Transverse colon (tissue), 4 donors: ENCODE results near the gene TPCN2. TPM values are rescaled to one million over a fixed set of nuclear protein-coding genes. Genes with fewer than 3 reads are reported as not detected.

Source experiments
- DNase-seq: peaks from one replicate; pipeline ENCODE4 v3.0.0-alpha.2; 2019
- H3K27ac ChIP-seq, 4 donors: fragments of 200-600 bp; sonication (generic); 2 replicates each; pipeline ENCODE4 v1.5.1; 2016 to 2018; ENCODE audit warnings: inconsistent platforms in 4 of 4
- H3K27me3 ChIP-seq: fragments of 200-600 bp; sonication (generic); 2 replicates; pipeline ENCODE4 v1.5.1; 2017; ENCODE audit warnings: inconsistent platforms
- H3K36me3 ChIP-seq, 4 donors: fragments of 200-600 bp; sonication (generic); 2 replicates each; pipeline ENCODE4 v1.5.1; 2017 to 2019; ENCODE audit warnings: inconsistent platforms in 4 of 4
- H3K4me1 ChIP-seq, 4 donors: fragments of 200-600 bp; sonication (generic); 2 replicates each; pipeline ENCODE4 v1.5.1; 2017 to 2020; ENCODE audit warnings: inconsistent platforms in 4 of 4
- H3K4me3 ChIP-seq, 4 donors: fragments of 200-600 bp; sonication (generic); 1 replicate in 1 of 4; 2 replicates in 3 of 4; pipeline versions ENCODE4 v1.5.1 to v1.6.1; 2017 to 2019; ENCODE audit warnings: inconsistent platforms in 4 of 4
- H3K9me3 ChIP-seq, 2 donors: fragments of 200-600 bp; sonication (generic); 2 replicates each; pipeline ENCODE4 v1.5.1; 2017 to 2019; ENCODE audit warnings: inconsistent platforms in 2 of 2
- CTCF ChIP-seq, 5 experiments: fragments of 200-600 bp in 3 of 5; fragments of 450-650 bp in 2 of 5; sonication (generic) in 3 of 5; IDR thresholded peaks; 1 replicate in 2 of 5; 2 replicates in 3 of 5; pipeline ENCODE4 v1.5.1; 2016 to 2017; ENCODE audit warnings: antibody characterized with exemption in 5 of 5, inconsistent platforms in 3 of 5, mild to moderate bottlenecking in 2 of 5, moderate library complexity in 1 of 5
- EP300 ChIP-seq: sonication (generic); formaldehyde crosslinking; IDR thresholded peaks from one replicate; pipeline ENCODE4 v1.6.1; 2017; ENCODE audit warnings: antibody characterized with exemption, low read depth
- POLR2A ChIP-seq: fragments of 450-650 bp; IDR thresholded peaks from one replicate; pipeline ENCODE4 v1.6.1; 2016; ENCODE audit warnings: antibody characterized with exemption, mild to moderate bottlenecking, moderate library complexity
- POLR2AphosphoS5 ChIP-seq, 3 donors: sonication (generic); formaldehyde crosslinking; IDR thresholded peaks; one replicate each; pipeline ENCODE4 v1.6.1; 2016; ENCODE audit warnings: antibody characterized with exemption in 3 of 3
- WGBS, 2 donors: methylation state at CpG; one replicate each; pipeline ENCODE4 v1.1.5; 2018; ENCODE audit warnings: low coverage in 1 of 2; 5-methylcytosine and 5-hydroxymethylcytosine counted together
- in situ Hi-C, 4 donors: fragments of 200-750 bp; cut with MboI; loops; one replicate each; pipeline versions ENCODE4 v1.15.0 to v1.15.1; 2017; ENCODE audit warnings: low sequenced_read_pairs in 3 of 4, low pct_ligation_motif_present in 1 of 4, low pct_unique_long_range_greater_than_20kb in 1 of 4
- intact Hi-C: fragments of 100-400 bp; cut with DNase I; formaldehyde crosslinking; loops from one replicate; pipeline ENCODE4 v1.15.1; 2023; ENCODE audit warnings: low total_unique reads
- total RNA-seq, 4 donors: library from RNA; depleted of rRNA; stranded (reverse); fragments of >200 nt; gene quantifications; one replicate each; pipeline ENCODE4 v1.1.0, GENCODE V29; 2016

The TPCN2 gene
- total RNA-seq, 4 donors from 2014 or later = 16.8 to 25.4 (median 20.7) TPM

GRCh38 chr11:69091638-69092165 is 43.0 kb downstream of the TPCN2 start:
- in situ Hi-C loops (no loop called here), intact Hi-C loops (no loop called here)
- no peak for TF ChIP-seq POLR2AphosphoS5 (IDR thresholded peaks at IDR 0.05)
- TF ChIP-seq CTCF (IDR thresholded peaks at IDR 0.05) = no peak
- no peak for TF ChIP-seq EP300
- TF ChIP-seq POLR2A = no peak
- Histone ChIP-seq H3K9me3 (no peaks in the 10 kb centered on the region), H3K27me3 (no peaks in the 10 kb centered on the region), H3K27ac (no peak overlapping the region), H3K36me3 (no peaks in the 10 kb centered on the region), H3K4me3 (no peak overlapping the region), H3K4me1 (peaks cover 0 to 6% (median 0%) of the 10 kb centered on the region in 4 donors)
- DNase-seq = no peak
- 96 to 100% methylated on average over 3 to 6 of the region's 6 CpGs for WGBS, 2 donors

DNA sequence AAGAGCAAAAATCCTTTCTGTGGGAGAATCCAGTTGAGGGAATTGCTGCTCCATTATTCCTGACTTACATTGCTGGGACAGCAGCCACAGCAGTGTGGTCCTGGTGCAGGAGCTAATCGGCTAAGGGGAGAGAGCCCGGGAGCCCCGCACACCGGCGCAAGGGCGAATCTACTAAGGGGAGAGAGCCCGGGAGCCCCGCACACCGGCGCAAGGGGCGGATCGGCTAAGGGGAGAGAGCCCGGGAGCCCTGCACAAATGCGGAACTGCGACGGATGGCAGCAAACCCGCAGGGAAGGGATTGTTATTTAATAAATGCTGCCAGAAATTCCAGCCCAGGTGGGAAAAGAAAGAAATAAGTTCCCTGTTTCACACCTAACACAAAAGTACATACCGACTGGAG is 43.5 kb downstream of the TPCN2 start:
- intact Hi-C loops = no loop called here

GRCh38 chr11:69093106-69093505 is 44.4 kb downstream of the TPCN2 start:
- TF ChIP-seq POLR2A = no peak
- TF ChIP-seq POLR2AphosphoS5 (IDR thresholded peaks at IDR 0.05) = no peak
- TF ChIP-seq CTCF (IDR thresholded peaks at IDR 0.05) = no peak
- TF ChIP-seq EP300 = no peak
- Histone ChIP-seq H3K36me3 (no peaks in the 10 kb centered on the region), H3K4me1 (peaks cover 0 to 6% (median 0%) of the 10 kb centered on the region in 4 donors), H3K9me3 (no peaks in the 10 kb centered on the region), H3K27me3 (no peaks in the 10 kb centered on the region), H3K4me3 (no peak overlapping the region), H3K27ac (no peak overlapping the region)
- DNase-seq = no peak
- in situ Hi-C loops = no loop called here
- WGBS, 2 donors = 68 to 92% methylated on average over 5 to 10 of the region's 10 CpGs
- intact Hi-C loops = no loop called here

More for the DNA sequence above, 43.5 kb downstream of the TPCN2 start:
- no peak overlapping the region for H3K4me3 ChIP-seq
- 90 to 97% methylated on average over 18 of the region's 18 CpGs for WGBS, 2 donors
- H3K4me1 ChIP-seq = peaks cover 0 to 6% (median 0%) of the 10 kb centered on the region in 4 donors
- H3K27ac ChIP-seq = no peak overlapping the region
- no peaks in the 10 kb centered on the region for H3K36me3 ChIP-seq
- TF ChIP-seq CTCF (IDR thresholded peaks at IDR 0.05) = no peak
- no peak for TF ChIP-seq EP300
- no peak for TF ChIP-seq POLR2A
- TF ChIP-seq POLR2AphosphoS5 (IDR thresholded peaks at IDR 0.05) = no peak
- in situ Hi-C loops = no loop called here
- DNase-seq = no peak
- H3K9me3 ChIP-seq = no peaks in the 10 kb centered on the region
- no peaks in the 10 kb centered on the region for H3K27me3 ChIP-seq

DNA sequence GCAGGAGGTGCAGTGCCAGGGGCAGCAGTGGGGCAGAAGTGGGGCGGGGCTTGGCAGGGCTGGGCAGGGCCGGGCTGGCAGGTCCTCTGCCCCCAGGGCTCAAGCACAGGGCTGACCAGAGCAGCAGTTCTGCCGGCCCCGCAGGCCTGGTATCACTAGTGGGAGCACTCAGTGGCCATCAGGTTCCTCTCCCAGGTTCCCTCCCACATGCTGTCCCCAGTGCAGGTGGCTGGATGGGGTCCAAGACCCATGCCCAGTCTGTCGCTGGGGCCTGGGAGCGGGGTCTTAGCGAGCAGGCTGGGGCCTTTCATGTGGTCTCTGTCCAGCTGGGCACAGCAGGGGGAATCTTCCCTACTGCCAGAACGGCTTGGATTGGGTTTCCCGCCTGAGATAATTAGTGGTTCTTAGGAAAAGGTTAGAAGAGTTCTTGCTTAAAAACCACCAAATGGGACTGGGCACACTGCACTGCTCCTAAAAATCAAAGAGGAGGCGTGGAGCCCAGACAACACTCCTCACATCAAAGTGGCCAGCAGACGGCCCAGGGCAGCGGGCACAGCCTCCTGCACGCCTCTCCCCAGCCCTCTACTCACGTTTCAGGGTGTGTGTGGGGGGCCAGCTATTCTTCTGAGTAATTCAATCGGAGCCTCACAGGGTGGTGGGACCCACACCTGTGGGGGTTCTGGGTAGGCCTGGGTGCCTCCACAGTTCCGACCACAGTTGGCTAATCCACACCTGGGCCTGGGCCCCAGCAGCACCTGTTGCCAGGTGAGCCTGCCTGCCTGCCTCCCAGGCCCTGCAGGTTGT is 45.6 kb downstream of the TPCN2 start:
- no peak overlapping the region for H3K27ac ChIP-seq
- 74% methylated on average over 16 of the region's 16 CpGs; no CpG with 5 or more reads in 1 of the 2 donors for WGBS, 2 donors
- in situ Hi-C loops = no loop called here
- H3K27me3 ChIP-seq = no peaks in the 10 kb centered on the region
- H3K4me3 ChIP-seq = no peak overlapping the region
- H3K36me3 ChIP-seq = no peaks in the 10 kb centered on the region
- DNase-seq = no peak
- no peaks in the 10 kb centered on the region for H3K9me3 ChIP-seq
- intact Hi-C loops = no loop called here
- H3K4me1 ChIP-seq = no peaks in the 10 kb centered on the region
- TF ChIP-seq CTCF (IDR thresholded peaks at IDR 0.05) = no peak
- no peak for TF ChIP-seq POLR2AphosphoS5 (IDR thresholded peaks at IDR 0.05)
- TF ChIP-seq EP300 = no peak
- TF ChIP-seq POLR2A = no peak
